HepG2 (cell line): Measurements from ENCODE around the gene FOXK2. TPM values are rescaled to one million over a fixed set of nuclear protein-coding genes. Genes with fewer than 3 reads are reported as not detected.

Source experiments
- AHDC1 ChIP-seq: sonication (generic); formaldehyde crosslinking; IDR thresholded peaks from 2 replicates; pipeline ENCODE4 v1.5.1; 2020; ENCODE audit warnings: mild to moderate bottlenecking, missing genetic modification reagents, borderline replicate concordance
- HNF4G ChIP-seq, 2 experiments: sonication (generic) in 1 of 2; formaldehyde crosslinking in 1 of 2; IDR thresholded peaks; 2 replicates each; pipeline versions ENCODE4 v1.4.0 to v1.6.1; 2011 to 2020; ENCODE audit warnings: borderline replicate concordance in 2 of 2, low read depth in 2 of 2, mild to moderate bottlenecking in 2 of 2, low read length in 1 of 2, missing genetic modification reagents in 1 of 2, moderate library complexity in 1 of 2
- LCORL ChIP-seq, 2 experiments: fragments of 450-650 bp in 1 of 2; sonication (generic) in 1 of 2; formaldehyde crosslinking in 1 of 2; IDR thresholded peaks; 2 replicates each; pipeline versions ENCODE4 v1.5.0 to v1.6.1; 2017 to 2020; ENCODE audit warnings: antibody characterized with exemption in 1 of 2, missing genetic modification reagents in 1 of 2
- MTF1 ChIP-seq: sonication (generic); formaldehyde crosslinking; IDR thresholded peaks from 2 replicates; pipeline ENCODE4 v1.5.0; 2020; ENCODE audit warnings: missing genetic modification reagents
- NCOR1 ChIP-seq: fragments of 200-600 bp; sonication (generic); IDR thresholded peaks from 2 replicates; pipeline ENCODE4 v1.7.0; 2017; ENCODE audit warnings: antibody characterized with exemption, low read length, borderline replicate concordance
- POGZ ChIP-seq: sonication (generic); formaldehyde crosslinking; IDR thresholded peaks from 2 replicates; pipeline ENCODE4 v1.4.0; 2020; ENCODE audit warnings: mild to moderate bottlenecking, missing genetic modification reagents
- SMYD3 ChIP-seq: sonication (generic); formaldehyde crosslinking; IDR thresholded peaks from 2 replicates; pipeline ENCODE4 v1.8.1; 2023; ENCODE audit warnings: mild to moderate bottlenecking, missing genetic modification reagents
- SRY ChIP-seq: sonication (generic); formaldehyde crosslinking; IDR thresholded peaks from 2 replicates; pipeline ENCODE4 v1.8.0; 2022; ENCODE audit warnings: mild to moderate bottlenecking, missing genetic modification reagents
- TBX2 ChIP-seq: sonication (generic); formaldehyde crosslinking; IDR thresholded peaks from 2 replicates; pipeline ENCODE4 v1.5.0; 2020; ENCODE audit warnings: missing genetic modification reagents, mild to moderate bottlenecking, borderline replicate concordance
- TOPORS ChIP-seq: sonication (generic); formaldehyde crosslinking; IDR thresholded peaks from 2 replicates; pipeline ENCODE4 v1.8.0; 2023; ENCODE audit warnings: mild to moderate bottlenecking, missing genetic modification reagents
- YEATS2 ChIP-seq: sonication (generic); formaldehyde crosslinking; IDR thresholded peaks from 2 replicates; pipeline ENCODE4 v1.4.0; 2020; ENCODE audit warnings: missing genetic modification reagents, borderline replicate concordance
- ZNF263 ChIP-seq: sonication (generic); formaldehyde crosslinking; IDR thresholded peaks from 2 replicates; pipeline ENCODE4 v1.4.0; 2020; ENCODE audit warnings: missing genetic modification reagents
- ZNF317 ChIP-seq: sonication (generic); formaldehyde crosslinking; IDR thresholded peaks from 2 replicates; pipeline ENCODE4 v1.5.0; 2020; ENCODE audit warnings: mild to moderate bottlenecking, missing genetic modification reagents
- ZNF614 ChIP-seq: IDR thresholded peaks from 2 replicates; pipeline ENCODE4 v1.6.1; 2018; ENCODE audit warnings: missing biosample characterization, missing genetic modification reagents, inconsistent platforms, borderline replicate concordance
- ZNF777 ChIP-seq: sonication (generic); formaldehyde crosslinking; IDR thresholded peaks from 2 replicates; pipeline ENCODE4 v1.4.0; 2020; ENCODE audit warnings: missing genetic modification reagents
- ZSCAN21 ChIP-seq: sonication (generic); formaldehyde crosslinking; IDR thresholded peaks from 2 replicates; pipeline ENCODE4 v1.8.0; 2022; ENCODE audit warnings: mild to moderate bottlenecking, missing genetic modification reagents, moderate library complexity, borderline replicate concordance
- ZSCAN22 ChIP-seq: sonication (generic); formaldehyde crosslinking; IDR thresholded peaks from 2 replicates; pipeline ENCODE4 v1.4.0; 2020; ENCODE audit warnings: mild to moderate bottlenecking, missing genetic modification reagents
- polyA plus RNA-seq, 8 experiments: library from polyadenylated mRNA; depleted of rRNA in 3 of 8; stranded (reverse) in 7 of 8; unstranded in 1 of 8; fragments of >200 nt; fragmentation: Illumina TruSeq in 4 of 8; extraction: Trizol in 4 of 8; gene quantifications; 2 replicates each; pipeline versions ENCODE4 v1.2.1 to v1.2.3, GENCODE V29; 2011 to 2016; ENCODE audit warnings: low read depth in 4 of 8, missing spikeins in 1 of 8, mixed read lengths in 1 of 8; ENCODE audit not compliant: insufficient read depth in 1 of 8
- total RNA-seq, 5 experiments: library from RNA; depleted of rRNA; stranded (reverse); fragments of >200 nt; fragmentation: Illumina TruSeq; extraction: Trizol; gene quantifications; 2 replicates each; pipeline ENCODE4 v1.2.3, GENCODE V29; 2016; ENCODE audit warnings: low read depth in 1 of 5
- TF ChIP-seq, protein P1 (sequence below): sonication (generic); formaldehyde crosslinking; IDR thresholded peaks from 2 replicates; pipeline ENCODE4 v1.5.0; 2020; ENCODE audit warnings: mild to moderate bottlenecking, missing genetic modification reagents
- TF ChIP-seq, protein P2 (sequence below): sonication (generic); formaldehyde crosslinking; IDR thresholded peaks from 2 replicates; pipeline ENCODE4 v1.5.0; 2020; ENCODE audit warnings: missing genetic modification reagents

Gene FOXK2
- total and polyA plus RNA-seq, 2 of the 13 experiments (the other 11 are each of a cell fraction or from before 2014, with no cell fraction given), result 67.1 to 67.2 TPM

- TF ChIP-seq, protein P1, sequence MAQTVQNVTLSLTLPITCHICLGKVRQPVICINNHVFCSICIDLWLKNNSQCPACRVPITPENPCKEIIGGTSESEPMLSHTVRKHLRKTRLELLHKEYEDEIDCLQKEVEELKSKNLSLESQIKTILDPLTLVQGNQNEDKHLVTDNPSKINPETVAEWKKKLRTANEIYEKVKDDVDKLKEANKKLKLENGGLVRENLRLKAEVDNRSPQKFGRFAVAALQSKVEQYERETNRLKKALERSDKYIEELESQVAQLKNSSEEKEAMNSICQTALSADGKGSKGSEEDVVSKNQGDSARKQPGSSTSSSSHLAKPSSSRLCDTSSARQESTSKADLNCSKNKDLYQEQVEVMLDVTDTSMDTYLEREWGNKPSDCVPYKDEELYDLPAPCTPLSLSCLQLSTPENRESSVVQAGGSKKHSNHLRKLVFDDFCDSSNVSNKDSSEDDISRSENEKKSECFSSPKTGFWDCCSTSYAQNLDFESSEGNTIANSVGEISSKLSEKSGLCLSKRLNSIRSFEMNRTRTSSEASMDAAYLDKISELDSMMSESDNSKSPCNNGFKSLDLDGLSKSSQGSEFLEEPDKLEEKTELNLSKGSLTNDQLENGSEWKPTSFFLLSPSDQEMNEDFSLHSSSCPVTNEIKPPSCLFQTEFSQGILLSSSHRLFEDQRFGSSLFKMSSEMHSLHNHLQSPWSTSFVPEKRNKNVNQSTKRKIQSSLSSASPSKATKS (CRISPR knock-in tag), result no peak
- TF ChIP-seq ZSCAN22 (CRISPR knock-in tag) (no peak), TBX2 (CRISPR knock-in tag) (0 out of 2 replicates have a peak, but pooled peaks have one; percentile 40), MTF1 (no peak), TOPORS (CRISPR knock-in tag) (no peak), YEATS2 (CRISPR knock-in tag) (no peak), ZNF317 (CRISPR knock-in tag) (peak; percentile 23; the same call in 1 of the 2 replicates), NCOR1 (peak; percentile 52; the same call in 1 of the 2 replicates), AHDC1 (CRISPR knock-in tag) (0 out of 2 replicates have a peak, but pooled peaks have one; percentile 42), SRY (CRISPR knock-in tag) (0 out of 2 replicates have a peak, but pooled peaks have one; percentile 25), HNF4G (IDR thresholded peaks at IDR 0.05; ENCODE audit: borderline replicate concordance, low read depth, low read length) (no peak), HNF4G (CRISPR knock-in tag; IDR thresholded peaks at IDR 0.05; ENCODE audit: borderline replicate concordance, low read depth) (0 out of 2 replicates have a peak, but pooled peaks have one; percentile 7), ZNF614 (CRISPR knock-in tag) (no peak), POGZ (CRISPR knock-in tag) (no peak), ZNF777 (no peak), ZNF263 (CRISPR knock-in tag) (peak; percentile 32; the same call in 1 of the 2 replicates), SMYD3 (CRISPR knock-in tag) (no peak), LCORL (IDR thresholded peaks at IDR 0.05) (0 out of 2 replicates have a peak, but pooled peaks have one; percentile 15), LCORL (CRISPR knock-in tag; IDR thresholded peaks at IDR 0.05) (no peak), ZSCAN21 (no peak)
- TF ChIP-seq, protein P2, sequence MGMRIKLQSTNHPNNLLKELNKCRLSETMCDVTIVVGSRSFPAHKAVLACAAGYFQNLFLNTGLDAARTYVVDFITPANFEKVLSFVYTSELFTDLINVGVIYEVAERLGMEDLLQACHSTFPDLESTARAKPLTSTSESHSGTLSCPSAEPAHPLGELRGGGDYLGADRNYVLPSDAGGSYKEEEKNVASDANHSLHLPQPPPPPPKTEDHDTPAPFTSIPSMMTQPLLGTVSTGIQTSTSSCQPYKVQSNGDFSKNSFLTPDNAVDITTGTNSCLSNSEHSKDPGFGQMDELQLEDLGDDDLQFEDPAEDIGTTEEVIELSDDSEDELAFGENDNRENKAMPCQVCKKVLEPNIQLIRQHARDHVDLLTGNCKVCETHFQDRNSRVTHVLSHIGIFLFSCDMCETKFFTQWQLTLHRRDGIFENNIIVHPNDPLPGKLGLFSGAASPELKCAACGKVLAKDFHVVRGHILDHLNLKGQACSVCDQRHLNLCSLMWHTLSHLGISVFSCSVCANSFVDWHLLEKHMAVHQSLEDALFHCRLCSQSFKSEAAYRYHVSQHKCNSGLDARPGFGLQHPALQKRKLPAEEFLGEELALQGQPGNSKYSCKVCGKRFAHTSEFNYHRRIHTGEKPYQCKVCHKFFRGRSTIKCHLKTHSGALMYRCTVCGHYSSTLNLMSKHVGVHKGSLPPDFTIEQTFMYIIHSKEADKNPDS (CRISPR knock-in tag), result no peak
These were observed 41.4 kb downstream of the FOXK2 start (continued) for GRCh38 chr17:82560802-82561428.
